Neural cell (in vitro differentiated cells): ENCODE measurements around the gene INVS. TPM values are rescaled to one million over a fixed set of nuclear protein-coding genes. Genes with fewer than 3 reads are reported as not detected.

ENCODE experiments used
- H2AFZ ChIP-seq: fragments of 200-600, 300-800 bp; sonication (generic), shearing (Covaris generic); 2 replicates; pipeline ENCODE4 v1.6.0; 2014; ENCODE audit warnings: low read depth, mild to moderate bottlenecking, antibody characterized with exemption, low read length, moderate library complexity
- H3F3A ChIP-seq: fragments of 200-600 bp; shearing (Covaris generic); 2 replicates; pipeline ENCODE4 v1.6.1; 2016; ENCODE audit warnings: mild to moderate bottlenecking, moderate library complexity, mixed read lengths, antibody characterized with exemption, low read length; ENCODE audit not compliant: insufficient read depth, poor library complexity, severe bottlenecking
- H3K27ac ChIP-seq: fragments of 200-600, 300-800 bp; sonication (generic), shearing (Covaris generic); 2 replicates; pipeline ENCODE4 v1.5.1; 2014; ENCODE audit warnings: mild to moderate bottlenecking, low read length, moderate library complexity
- H3K27me3 ChIP-seq: fragments of 300-800, 200-600 bp; sonication (generic), shearing (Covaris generic); 2 replicates; pipeline ENCODE4 v1.6.0; 2014; ENCODE audit warnings: mild to moderate bottlenecking, low read depth, low read length, moderate library complexity; ENCODE audit not compliant: insufficient read depth
- H3K36me3 ChIP-seq: fragments of 300-800, 200-600 bp; sonication (generic), shearing (Covaris generic); 2 replicates; pipeline ENCODE4 v1.5.1; 2014; ENCODE audit warnings: mild to moderate bottlenecking, antibody characterized with exemption, low read length, moderate library complexity; ENCODE audit not compliant: insufficient read depth
- H3K4me2 ChIP-seq: fragments of 300-800, 200-600 bp; sonication (generic), shearing (Covaris generic); 2 replicates; pipeline ENCODE4 v1.6.0; 2014; ENCODE audit warnings: mild to moderate bottlenecking, low read length
- H3K4me3 ChIP-seq: fragments of 300-800, 200-600 bp; sonication (generic), shearing (Covaris generic); 2 replicates; pipeline ENCODE4 v1.5.1; 2014; ENCODE audit warnings: mild to moderate bottlenecking, low read length, moderate library complexity
- H3K79me2 ChIP-seq: fragments of 200-600 bp; shearing (Covaris generic); replicated peaks from 2 replicates; pipeline ENCODE4 v1.6.0; 2014; ENCODE audit warnings: mild to moderate bottlenecking, low read length, moderate library complexity; ENCODE audit not compliant: insufficient read depth
- H3K9ac ChIP-seq: fragments of 300-800, 200-600 bp; sonication (generic), shearing (Covaris generic); 2 replicates; pipeline ENCODE4 v1.6.1; 2016; ENCODE audit warnings: mild to moderate bottlenecking, low read length, mixed read lengths
- H3K9me2 ChIP-seq: fragments of 200-600 bp; shearing (Covaris generic); 2 replicates; pipeline ENCODE4 v1.6.1; 2016; ENCODE audit warnings: mild to moderate bottlenecking, low read length, mixed read lengths; ENCODE audit not compliant: insufficient read depth
- H3K9me3 ChIP-seq: fragments of 200-600, 300-800 bp; sonication (generic), shearing (Covaris generic); 2 replicates; pipeline ENCODE4 v1.6.1; 2016; ENCODE audit warnings: mild to moderate bottlenecking, mixed run types, low read length, moderate library complexity, mixed read lengths
- H4K20me1 ChIP-seq: fragments of 200-600 bp; shearing (Covaris generic); 2 replicates; pipeline ENCODE4 v1.6.1; 2016; ENCODE audit warnings: mild to moderate bottlenecking, mixed run types; ENCODE audit not compliant: insufficient read depth
- CTCF ChIP-seq: fragments of 450-650 bp; IDR thresholded peaks from 2 replicates; pipeline ENCODE4 v1.5.1; 2014; ENCODE audit warnings: antibody characterized with exemption, mild to moderate bottlenecking, moderate library complexity; ENCODE audit not compliant: poor library complexity, severe bottlenecking
- EP300 ChIP-seq: fragments of 450-650 bp; conservative IDR thresholded peaks from 2 replicates; pipeline ENCODE4 v1.6.1; 2014; ENCODE audit warnings: antibody characterized with exemption, mild to moderate bottlenecking, moderate library complexity; ENCODE audit not compliant: poor library complexity, severe bottlenecking
- EZH2 ChIP-seq: fragments of 200-600, 300-800 bp; shearing (Covaris generic), sonication (generic); IDR thresholded peaks from 2 replicates; pipeline ENCODE4 v1.6.1; 2014; ENCODE audit warnings: antibody characterized with exemption, low read length, borderline replicate concordance, mild to moderate bottlenecking; ENCODE audit not compliant: insufficient read depth, poor library complexity, severe bottlenecking
- POLR2AphosphoS5 ChIP-seq: IDR thresholded peaks from 2 replicates; pipeline ENCODE4 v1.6.1; 2012
- RAD21 ChIP-seq: fragments of 450-650 bp; conservative IDR thresholded peaks from 2 replicates; pipeline ENCODE4 v1.6.1; 2014; ENCODE audit warnings: antibody characterized with exemption, mild to moderate bottlenecking, moderate library complexity
- REST ChIP-seq: IDR thresholded peaks from 2 replicates; pipeline ENCODE4 v1.6.1; 2012; ENCODE audit warnings: borderline replicate concordance
- SMC3 ChIP-seq: fragments of 450-650 bp; conservative IDR thresholded peaks from 2 replicates; pipeline ENCODE4 v1.6.1; 2014; ENCODE audit warnings: antibody characterized with exemption, mild to moderate bottlenecking, moderate library complexity; ENCODE audit not compliant: poor library complexity
- TAF1 ChIP-seq: IDR thresholded peaks from 2 replicates; pipeline ENCODE4 v1.6.1; 2012; ENCODE audit warnings: low read depth
- polyA plus RNA-seq: library from polyadenylated mRNA; depleted of rRNA; stranded (reverse); fragments of >200 nt; gene quantifications from 2 replicates; pipeline ENCODE4 v1.2.3, GENCODE V29; 2014

The INVS gene
- polyA plus RNA-seq, 1 donor from 2014 or later, result 11.3 TPM

GRCh38 chr9:100108559-100108958 lies 9.5 kb downstream of the INVS start:
- H4K20me1 ChIP-seq, result no peaks in the 10 kb centered on the region
- H3K27ac ChIP-seq, result peak overlapping the region; percentile 85
- H3F3A ChIP-seq, result no peaks in the 10 kb centered on the region

GRCh38 chr9:100111235-100111634 lies 12.2 kb downstream of the INVS start:
- Histone ChIP-seq H3K36me3 (peaks cover 5% of the 10 kb centered on the region), H3K27ac (no peak overlapping the region), H3K9me3 (no peaks in the 10 kb centered on the region), H3K4me3 (no peak overlapping the region), H4K20me1 (no peaks in the 10 kb centered on the region), H3K79me2 (peaks cover 9% of the 10 kb centered on the region), H3F3A (no peaks in the 10 kb centered on the region), H3K9ac (no peak overlapping the region), H3K27me3 (no peaks in the 10 kb centered on the region), H3K4me2 (no peak overlapping the region), H2AFZ (no peak overlapping the region), H3K9me2 (no peaks in the 10 kb centered on the region)
- TF ChIP-seq TAF1 (no peak), REST (no peak), SMC3 (no peak), EZH2 (no peak), CTCF (no peak), RAD21 (no peak), EP300 (no peak)

More at GRCh38 chr9:100108559-100108958, 9.5 kb downstream of the INVS start:
- H3K4me3 ChIP-seq, result peak overlapping the region; percentile 46
- H2AFZ ChIP-seq, result no peak overlapping the region
- H3K9me2 ChIP-seq, result no peaks in the 10 kb centered on the region
- H3K27me3 ChIP-seq, result no peaks in the 10 kb centered on the region
- peaks cover 9% of the 10 kb centered on the region for H3K79me2 ChIP-seq
- H3K4me2 ChIP-seq, result peak overlapping the region; percentile 64
- peak overlapping the region; percentile 49 for H3K9ac ChIP-seq
- TF ChIP-seq POLR2AphosphoS5 (peak; percentile 80), CTCF (no peak), RAD21 (peak; percentile 15), SMC3 (peak; percentile 24), REST (peak; percentile 69), EZH2 (no peak), EP300 (peak; percentile 87)
- no peaks in the 10 kb centered on the region for H3K9me3 ChIP-seq
- peaks cover 8% of the 10 kb centered on the region for H3K36me3 ChIP-seq
